Esophagus squamous epithelium (tissue), 5 donors: ENCODE measurements around the gene SLC7A14. TPM values are rescaled to one million over a fixed set of nuclear protein-coding genes. Genes with fewer than 3 reads are reported as not detected.

ENCODE experiments used
- DNase-seq: peaks from one replicate; lab custom pipeline; 2025; lab: John Stamatoyannopoulos, UW
- H3K27ac ChIP-seq, 4 donors: fragments of 200-600 bp; sonication (generic); one replicate each; pipeline ENCODE4 v1.5.1; 2016 to 2019; ENCODE audit warnings: mild to moderate bottlenecking in 1 of 4
- H3K27me3 ChIP-seq, 4 donors: fragments of 200-600 bp; sonication (generic); 1 replicate in 3 of 4; 2 replicates in 1 of 4; pipeline versions ENCODE4 v1.5.1 to v1.6.0; 2017 to 2021; ENCODE audit warnings: antibody characterized with exemption in 1 of 4
- H3K36me3 ChIP-seq, 3 donors: fragments of 200-600 bp; sonication (generic); one replicate each; pipeline ENCODE4 v1.5.1; 2016 to 2019
- H3K4me1 ChIP-seq, 3 donors: fragments of 200-600 bp; sonication (generic); one replicate each; pipeline ENCODE4 v1.5.1; 2017 to 2019
- H3K4me3 ChIP-seq, 4 donors: fragments of 200-600 bp; sonication (generic); 1 replicate in 3 of 4; 2 replicates in 1 of 4; pipeline ENCODE4 v1.5.1; 2016 to 2019; ENCODE audit warnings: mild to moderate bottlenecking in 2 of 4, moderate library complexity in 1 of 4
- H3K9me3 ChIP-seq, 3 donors: fragments of 200-600 bp; sonication (generic); one replicate each; pipeline ENCODE4 v1.5.1; 2016 to 2019
- POLR2A ChIP-seq, 4 donors: fragments of 450-650 bp; IDR thresholded peaks; one replicate each; pipeline ENCODE4 v1.6.1; 2017; ENCODE audit warnings: antibody characterized with exemption in 4 of 4, mild to moderate bottlenecking in 4 of 4, moderate library complexity in 3 of 4
- WGBS, 2 donors: methylation state at CpG; one replicate each; pipeline ENCODE4 v1.1.5; 2018; 5-methylcytosine and 5-hydroxymethylcytosine counted together
- intact Hi-C: fragments of 100-400 bp; cut with DNase I; formaldehyde crosslinking; loops from one replicate; pipeline ENCODE4 v1.15.0; 2022
- total RNA-seq, 4 donors: library from RNA; depleted of rRNA; stranded (reverse); fragments of >200 nt; gene quantifications; one replicate each; pipeline ENCODE4 v1.1.0, GENCODE V29; 2016
- TF ChIP-seq, protein P1 (sequence below), 6 experiments: fragments of 450-650 bp in 4 of 6; fragments of 200-600 bp in 2 of 6; sonication (generic) in 2 of 6; IDR thresholded peaks; one replicate each; pipeline ENCODE4 v1.5.1; 2016 to 2019; ENCODE audit warnings: antibody characterized with exemption in 6 of 6, mild to moderate bottlenecking in 4 of 6, moderate library complexity in 4 of 6
- donor health status: DM: yes; HTN: yes; CAD: no.

The SLC7A14 gene
- total RNA-seq, 4 donors from 2014 or later: under 0.01 TPM; not detected in 3

DNA sequence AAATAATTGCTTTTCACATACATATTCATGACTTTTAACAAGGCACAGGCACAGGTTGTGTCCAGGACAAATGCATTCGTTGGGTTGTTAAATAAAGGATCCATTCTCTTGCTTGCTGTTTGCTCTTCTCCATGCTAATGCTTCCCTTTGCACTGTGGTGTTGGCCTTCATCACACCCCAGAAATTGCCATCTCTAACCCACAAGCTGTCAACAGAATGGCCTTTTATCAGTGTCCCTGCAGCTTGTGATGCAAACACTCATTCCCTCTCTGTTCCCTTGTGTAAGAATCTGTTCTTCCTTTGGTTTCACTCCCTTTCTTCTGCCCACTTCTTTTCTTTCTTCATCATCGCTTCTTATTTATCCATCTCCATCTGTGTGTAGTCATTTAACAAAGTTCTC lies 72.2 kb downstream of the SLC7A14 start:
- DNase-seq: no peak
- H3K36me3 ChIP-seq: no peaks in the 10 kb centered on the region

DNA sequence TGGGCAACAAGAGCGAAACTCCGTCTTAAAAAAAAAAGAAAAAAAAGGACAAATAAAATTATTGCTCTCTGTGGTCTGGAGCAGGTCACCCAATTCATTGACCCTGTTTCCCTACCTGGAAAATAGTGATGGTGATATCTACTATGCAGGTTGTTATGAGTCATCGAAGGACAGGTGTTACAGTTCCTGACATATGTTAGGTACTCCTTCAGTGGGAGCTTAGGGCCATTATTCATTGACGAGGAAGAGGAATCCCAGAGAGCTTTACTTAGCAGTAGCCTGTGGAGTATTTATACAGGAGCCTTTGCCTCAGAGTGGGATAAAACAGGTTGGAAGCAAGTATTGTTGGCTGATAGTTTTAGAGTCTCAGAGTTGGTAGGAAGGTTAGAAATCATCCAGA lies 74.5 kb downstream of the SLC7A14 start:
- peaks cover 0 to 3% (median 0%) of the 10 kb centered on the region in 3 donors for H3K4me1 ChIP-seq
- H3K36me3 ChIP-seq: no peaks in the 10 kb centered on the region
- H3K27ac ChIP-seq: no peak overlapping the region
- DNase-seq: no peak
- H3K27me3 ChIP-seq: no peaks in the 10 kb centered on the region
- WGBS, 2 donors: 77 to 79% methylated on average over 4 of the region's 4 CpGs
- H3K9me3 ChIP-seq: no peaks in the 10 kb centered on the region
- no peak for TF ChIP-seq POLR2A (IDR thresholded peaks at IDR 0.05)
- TF ChIP-seq, protein P1, sequence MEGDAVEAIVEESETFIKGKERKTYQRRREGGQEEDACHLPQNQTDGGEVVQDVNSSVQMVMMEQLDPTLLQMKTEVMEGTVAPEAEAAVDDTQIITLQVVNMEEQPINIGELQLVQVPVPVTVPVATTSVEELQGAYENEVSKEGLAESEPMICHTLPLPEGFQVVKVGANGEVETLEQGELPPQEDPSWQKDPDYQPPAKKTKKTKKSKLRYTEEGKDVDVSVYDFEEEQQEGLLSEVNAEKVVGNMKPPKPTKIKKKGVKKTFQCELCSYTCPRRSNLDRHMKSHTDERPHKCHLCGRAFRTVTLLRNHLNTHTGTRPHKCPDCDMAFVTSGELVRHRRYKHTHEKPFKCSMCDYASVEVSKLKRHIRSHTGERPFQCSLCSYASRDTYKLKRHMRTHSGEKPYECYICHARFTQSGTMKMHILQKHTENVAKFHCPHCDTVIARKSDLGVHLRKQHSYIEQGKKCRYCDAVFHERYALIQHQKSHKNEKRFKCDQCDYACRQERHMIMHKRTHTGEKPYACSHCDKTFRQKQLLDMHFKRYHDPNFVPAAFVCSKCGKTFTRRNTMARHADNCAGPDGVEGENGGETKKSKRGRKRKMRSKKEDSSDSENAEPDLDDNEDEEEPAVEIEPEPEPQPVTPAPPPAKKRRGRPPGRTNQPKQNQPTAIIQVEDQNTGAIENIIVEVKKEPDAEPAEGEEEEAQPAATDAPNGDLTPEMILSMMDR (IDR thresholded peaks at IDR 0.05): no peak
- intact Hi-C loops: no loop called here
- no peak overlapping the region for H3K4me3 ChIP-seq

More for the DNA sequence above, 72.2 kb downstream of the SLC7A14 start:
- no peak overlapping the region for H3K4me3 ChIP-seq
- intact Hi-C loops: no loop called here
- 71 to 77% methylated on average over 2 of the region's 2 CpGs for WGBS, 2 donors
- TF ChIP-seq, protein P1 (IDR thresholded peaks at IDR 0.05): no peak
- no peaks in the 10 kb centered on the region for H3K9me3 ChIP-seq
- peaks cover 0 to 3% (median 0%) of the 10 kb centered on the region in 4 donors for H3K27me3 ChIP-seq
- H3K4me1 ChIP-seq: no peaks in the 10 kb centered on the region
- H3K27ac ChIP-seq: no peak overlapping the region

DNA sequence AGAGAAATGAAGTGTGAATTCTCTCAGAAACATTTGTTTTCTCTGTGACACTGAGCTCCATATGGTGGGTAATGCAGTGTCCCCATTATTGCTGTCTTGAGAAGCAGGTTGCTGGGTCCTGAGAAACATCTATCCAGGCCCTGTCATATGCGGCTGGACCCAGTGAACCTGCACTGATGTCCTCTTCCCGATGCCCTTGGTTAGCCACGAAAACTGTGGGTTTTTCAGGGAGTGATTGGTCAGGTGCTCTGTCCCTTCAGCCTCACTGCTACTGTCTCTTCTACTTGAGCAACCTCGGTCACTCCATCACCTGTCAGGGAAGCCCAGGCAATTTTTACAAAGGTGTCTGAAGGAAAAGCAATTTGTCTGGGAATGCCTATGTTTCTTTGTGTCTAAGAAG lies 77.0 kb downstream of the SLC7A14 start:
- DNase-seq: no peak
- Histone ChIP-seq H3K4me1 (peaks cover 0 to 3% (median 0%) of the 10 kb centered on the region in 3 donors), H3K4me3 (no peak overlapping the region), H3K36me3 (no peaks in the 10 kb centered on the region), H3K9me3 (no peaks in the 10 kb centered on the region), H3K27me3 (no peaks in the 10 kb centered on the region), H3K27ac (no peak overlapping the region)
- 52 to 66% methylated on average over 4 of the region's 4 CpGs for WGBS, 2 donors
- intact Hi-C loops: no loop called here
- no peak for TF ChIP-seq POLR2A (IDR thresholded peaks at IDR 0.05)
- TF ChIP-seq, protein P1 (IDR thresholded peaks at IDR 0.05): no peak

DNA sequence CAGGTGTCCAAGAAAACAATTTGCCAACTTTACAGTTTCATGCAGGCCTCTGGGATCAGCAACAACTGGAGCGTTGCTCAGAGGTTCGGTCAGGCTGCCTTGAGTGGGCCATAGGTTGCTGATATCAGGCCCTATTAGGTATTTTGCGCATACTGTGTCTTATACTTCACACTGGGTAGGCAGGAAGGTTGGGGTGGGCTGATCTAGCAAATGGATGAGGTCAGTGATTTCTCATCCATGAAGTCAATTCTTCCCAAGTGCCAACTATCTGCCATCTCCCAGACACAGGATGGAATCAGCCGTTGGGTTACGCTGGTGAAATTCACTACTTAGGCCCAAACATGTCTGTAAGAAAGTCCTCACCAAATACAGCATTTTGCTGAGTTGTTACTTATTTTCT lies 77.6 kb downstream of the SLC7A14 start:
- TF ChIP-seq, protein P1 (IDR thresholded peaks at IDR 0.05): no peak
- no peak for TF ChIP-seq POLR2A (IDR thresholded peaks at IDR 0.05)
- Histone ChIP-seq H3K4me1 (peaks cover 0 to 3% (median 0%) of the 10 kb centered on the region in 3 donors), H3K27ac (no peak overlapping the region), H3K9me3 (no peaks in the 10 kb centered on the region), H3K4me3 (no peak overlapping the region), H3K36me3 (no peaks in the 10 kb centered on the region), H3K27me3 (no peaks in the 10 kb centered on the region)
- no peak for DNase-seq
- WGBS, 2 donors: 100% methylated on average over 5 of the region's 5 CpGs
- intact Hi-C loops: no loop called here

DNA sequence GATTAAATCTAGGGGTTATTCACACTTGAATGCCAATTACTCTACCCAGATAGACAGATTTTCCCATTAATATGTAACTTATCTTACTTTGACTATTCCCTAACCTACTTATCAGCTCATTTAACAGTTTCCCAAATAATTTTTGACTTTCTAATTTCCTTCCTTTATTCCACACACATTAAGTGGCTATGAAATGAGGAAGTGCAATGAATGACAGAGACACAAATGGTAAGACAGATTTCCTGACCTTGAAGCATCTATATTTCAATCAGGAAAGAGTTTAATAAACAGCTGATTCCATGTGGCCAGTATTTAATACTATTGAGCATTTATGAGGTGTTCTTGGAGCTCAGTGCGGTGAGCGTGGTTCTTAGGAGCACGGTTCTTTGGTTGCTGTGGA lies 78.8 kb downstream of the SLC7A14 start:
- Histone ChIP-seq H3K27ac (no peak overlapping the region), H3K36me3 (no peaks in the 10 kb centered on the region), H3K27me3 (no peaks in the 10 kb centered on the region), H3K4me3 (no peak overlapping the region), H3K9me3 (no peaks in the 10 kb centered on the region), H3K4me1 (peaks cover 0 to 3% (median 0%) of the 10 kb centered on the region in 3 donors)
- no peak for TF ChIP-seq POLR2A (IDR thresholded peaks at IDR 0.05)
- TF ChIP-seq, protein P1 (IDR thresholded peaks at IDR 0.05): no peak
- 87 to 95% methylated on average over 3 of the region's 3 CpGs for WGBS, 2 donors
- intact Hi-C loops: no loop called here
- no peak for DNase-seq
